Measurements from ENCODE around the gene NLRP5. TPM values are rescaled to one million over a fixed set of nuclear protein-coding genes. Genes with fewer than 3 reads are reported as not detected.
"Not testable (repeated sequence)": the region's sequence is repeated elsewhere in the genome, so short reads cannot be mapped to it uniquely, and the experiment has no call there.

NLRP5 gene
- total RNA-seq, 1 experiment from 2014 or later, result not detected

GRCh38 chr19:56015756-56016155 lies 29.2 kb downstream of the NLRP5 start:
- intact Hi-C loops (cut with micrococcal nuclease), result no loop called here
- TF ChIP-seq, protein P1, sequence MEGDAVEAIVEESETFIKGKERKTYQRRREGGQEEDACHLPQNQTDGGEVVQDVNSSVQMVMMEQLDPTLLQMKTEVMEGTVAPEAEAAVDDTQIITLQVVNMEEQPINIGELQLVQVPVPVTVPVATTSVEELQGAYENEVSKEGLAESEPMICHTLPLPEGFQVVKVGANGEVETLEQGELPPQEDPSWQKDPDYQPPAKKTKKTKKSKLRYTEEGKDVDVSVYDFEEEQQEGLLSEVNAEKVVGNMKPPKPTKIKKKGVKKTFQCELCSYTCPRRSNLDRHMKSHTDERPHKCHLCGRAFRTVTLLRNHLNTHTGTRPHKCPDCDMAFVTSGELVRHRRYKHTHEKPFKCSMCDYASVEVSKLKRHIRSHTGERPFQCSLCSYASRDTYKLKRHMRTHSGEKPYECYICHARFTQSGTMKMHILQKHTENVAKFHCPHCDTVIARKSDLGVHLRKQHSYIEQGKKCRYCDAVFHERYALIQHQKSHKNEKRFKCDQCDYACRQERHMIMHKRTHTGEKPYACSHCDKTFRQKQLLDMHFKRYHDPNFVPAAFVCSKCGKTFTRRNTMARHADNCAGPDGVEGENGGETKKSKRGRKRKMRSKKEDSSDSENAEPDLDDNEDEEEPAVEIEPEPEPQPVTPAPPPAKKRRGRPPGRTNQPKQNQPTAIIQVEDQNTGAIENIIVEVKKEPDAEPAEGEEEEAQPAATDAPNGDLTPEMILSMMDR (conservative IDR thresholded peaks at IDR 0.05; ENCODE audit: low read depth, low read length), result no peak
- TF ChIP-seq EZH2 (IDR thresholded peaks at IDR 0.05; ENCODE audit: low read length, unreplicated experiment), result no peak
- no peak for TF ChIP-seq EZH2phosphoT487 (IDR thresholded peaks at IDR 0.05; ENCODE audit: borderline replicate concordance, low read length)
- no peak overlapping the region for H3K27ac ChIP-seq (ENCODE audit: low read length)
- BruUV-seq (replicated peaks), result no TSS peak
- DNase-seq (peak; percentile 47), ATAC-seq (no peak)
- no peak overlapping the region for H3K9ac ChIP-seq (ENCODE audit: low read length)
- H3K9me3 ChIP-seq (ENCODE audit: low read length), result no peaks in the 10 kb centered on the region
- no peak overlapping the region for H3K4me3 ChIP-seq (ENCODE audit: low read length)
- H3K27me3 ChIP-seq (ENCODE audit: low read length), result peaks cover 16% of the 10 kb centered on the region; the same call in 1 of the 2 replicates
- CTCF ChIA-PET, result no interaction called here
- no peaks in the 10 kb centered on the region for H3K36me3 ChIP-seq (ENCODE audit: low read depth, low read length)
- no peak overlapping the region for H2AFZ ChIP-seq (ENCODE audit: low read length)
- H3K9me2 ChIP-seq (replicated peaks; ENCODE audit: low read length), result no peaks in the 10 kb centered on the region
- H3K4me1 ChIP-seq (ENCODE audit: insufficient read depth, low read length), result no peaks in the 10 kb centered on the region
- no peak overlapping the region for H3K4me2 ChIP-seq (ENCODE audit: low read length)
- POLR2A ChIA-PET (ENCODE audit: unreplicated experiment), result no interaction called here
- no peaks in the 10 kb centered on the region for H3F3A ChIP-seq (ENCODE audit: low read length, unreplicated experiment)
- no peaks in the 10 kb centered on the region for H3K79me2 ChIP-seq (ENCODE audit: low read length)
- H4K20me1 ChIP-seq (ENCODE audit: low read length), result no peaks in the 10 kb centered on the region

DNA sequence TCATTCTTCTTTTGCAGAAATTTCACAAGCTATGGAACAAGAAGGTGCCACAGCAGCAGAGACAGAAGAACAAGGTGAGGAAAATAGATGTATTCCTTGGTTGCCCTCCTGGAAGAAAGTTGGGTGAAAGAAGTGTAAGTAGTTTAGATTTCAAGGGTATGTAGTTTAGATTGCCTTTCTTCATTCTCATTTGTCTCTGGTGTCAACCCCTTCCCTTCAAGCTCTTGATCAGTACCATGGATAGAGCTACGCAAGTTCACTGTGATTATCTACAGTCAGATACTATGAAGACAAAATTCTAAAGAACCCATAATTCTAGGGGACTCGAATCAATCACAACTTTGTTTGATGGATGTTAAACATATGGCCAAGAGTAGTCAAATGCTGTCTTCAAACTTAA lies 32.8 kb downstream of the NLRP5 start:
- H3K36me3 ChIP-seq (ENCODE audit: low read depth, low read length); H3K27ac ChIP-seq (ENCODE audit: low read length); CTCF ChIA-PET; H3K9me2 ChIP-seq (replicated peaks; ENCODE audit: low read length); DNase-seq; H3K9ac ChIP-seq (ENCODE audit: low read length); intact Hi-C loops (cut with micrococcal nuclease); ATAC-seq; H3F3A ChIP-seq (ENCODE audit: low read length, unreplicated experiment); H3K79me2 ChIP-seq (ENCODE audit: low read length); H2AFZ ChIP-seq (ENCODE audit: low read length); POLR2A ChIA-PET (ENCODE audit: unreplicated experiment); H4K20me1 ChIP-seq (ENCODE audit: low read length); H3K9me3 ChIP-seq (ENCODE audit: low read length); H3K4me2 ChIP-seq (ENCODE audit: low read length); H3K4me3 ChIP-seq (ENCODE audit: low read length); BruUV-seq (replicated peaks); H3K4me1 ChIP-seq (ENCODE audit: insufficient read depth, low read length): not testable (repeated sequence)
- H3K27me3 ChIP-seq (ENCODE audit: low read length), result peaks cover 21% of the 10 kb centered on the region

DNA sequence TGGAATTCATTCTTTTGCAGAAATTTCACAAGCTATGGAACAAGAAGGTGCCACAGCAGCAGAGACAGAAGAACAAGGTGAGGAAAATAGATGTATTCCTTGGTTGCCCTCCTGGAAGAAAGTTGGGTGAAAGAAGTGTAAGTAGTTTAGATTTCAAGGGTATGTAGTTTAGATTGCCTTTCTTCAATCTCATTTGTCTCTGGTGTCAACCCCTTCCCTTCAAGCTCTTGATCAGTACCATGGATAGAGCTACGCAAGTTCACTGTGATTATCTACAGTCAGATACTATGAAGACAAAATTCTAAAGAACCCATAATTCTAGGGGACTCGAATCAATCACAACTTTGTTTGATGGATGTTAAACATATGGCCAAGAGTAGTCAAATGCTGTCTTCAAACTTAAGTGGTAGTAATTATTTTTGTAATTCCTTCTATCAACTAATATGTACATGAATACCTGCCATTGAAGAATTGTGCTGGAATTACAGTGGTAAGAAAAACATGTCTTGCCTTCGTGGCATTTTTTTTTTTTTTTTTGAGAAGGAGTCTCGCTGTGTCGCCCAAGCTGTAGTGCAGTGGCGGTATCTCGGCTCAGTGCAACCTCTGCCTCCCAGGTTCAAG lies 33.9 kb downstream of the NLRP5 start:
- H3K27ac ChIP-seq (ENCODE audit: low read length); H3F3A ChIP-seq (ENCODE audit: low read length, unreplicated experiment); H3K9me2 ChIP-seq (replicated peaks; ENCODE audit: low read length); H3K4me1 ChIP-seq (ENCODE audit: insufficient read depth, low read length); intact Hi-C loops (cut with micrococcal nuclease); BruUV-seq (replicated peaks); H3K4me3 ChIP-seq (ENCODE audit: low read length); H3K9me3 ChIP-seq (ENCODE audit: low read length); POLR2A ChIA-PET (ENCODE audit: unreplicated experiment); H3K9ac ChIP-seq (ENCODE audit: low read length); ATAC-seq; H3K36me3 ChIP-seq (ENCODE audit: low read depth, low read length); DNase-seq; H2AFZ ChIP-seq (ENCODE audit: low read length); H3K4me2 ChIP-seq (ENCODE audit: low read length); H4K20me1 ChIP-seq (ENCODE audit: low read length); H3K79me2 ChIP-seq (ENCODE audit: low read length); CTCF ChIA-PET: not testable (repeated sequence)
- peaks cover 21% of the 10 kb centered on the region for H3K27me3 ChIP-seq (ENCODE audit: low read length)

DNA sequence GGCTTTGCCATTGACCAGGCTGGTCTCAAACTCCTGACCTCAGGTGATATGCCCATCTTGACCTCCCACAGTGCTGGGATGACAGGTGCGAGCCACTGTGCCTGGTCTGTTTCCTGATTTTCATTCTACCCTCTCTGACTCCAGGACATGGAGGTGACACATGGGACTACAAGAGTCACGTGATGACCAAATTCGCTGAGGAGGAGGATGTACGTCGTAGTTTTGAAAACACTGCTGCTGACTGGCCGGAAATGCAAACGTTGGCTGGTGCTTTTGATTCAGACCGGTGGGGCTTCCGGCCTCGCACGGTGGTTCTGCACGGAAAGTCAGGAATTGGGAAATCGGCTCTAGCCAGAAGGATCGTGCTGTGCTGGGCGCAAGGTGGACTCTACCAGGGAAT lies 40.2 kb downstream of the NLRP5 start:
- TF ChIP-seq, protein P1 (conservative IDR thresholded peaks at IDR 0.05; ENCODE audit: low read depth, low read length), result no peak
- TF ChIP-seq EZH2 (IDR thresholded peaks at IDR 0.05; ENCODE audit: low read length, unreplicated experiment) (no peak), EZH2phosphoT487 (IDR thresholded peaks at IDR 0.05; ENCODE audit: borderline replicate concordance, low read length) (no peak)
- Histone ChIP-seq H3K9ac (ENCODE audit: low read length) (no peak overlapping the region), H3F3A (ENCODE audit: low read length, unreplicated experiment) (no peaks in the 10 kb centered on the region), H3K4me1 (ENCODE audit: insufficient read depth, low read length) (no peaks in the 10 kb centered on the region), H4K20me1 (ENCODE audit: low read length) (no peaks in the 10 kb centered on the region), H3K27me3 (ENCODE audit: low read length) (peaks cover 43% of the 10 kb centered on the region), H3K4me3 (ENCODE audit: low read length) (no peak overlapping the region), H3K27ac (ENCODE audit: low read length) (no peak overlapping the region), H3K4me2 (ENCODE audit: low read length) (no peak overlapping the region), H3K79me2 (ENCODE audit: low read length) (no peaks in the 10 kb centered on the region), H3K9me2 (replicated peaks; ENCODE audit: low read length) (no peaks in the 10 kb centered on the region), H3K9me3 (ENCODE audit: low read length) (no peaks in the 10 kb centered on the region), H2AFZ (ENCODE audit: low read length) (no peak overlapping the region), H3K36me3 (ENCODE audit: low read depth, low read length) (no peaks in the 10 kb centered on the region)
- ATAC-seq, result no peak
- no TSS peak for BruUV-seq (replicated peaks)
- DNase-seq, result no peak
- ChIA-PET POLR2A (ENCODE audit: unreplicated experiment) (no interaction called here), CTCF (no interaction called here)
- intact Hi-C loops (cut with micrococcal nuclease), result no loop called here
